Measurements from ENCODE around the gene SLC24A3. TPM values are rescaled to one million over a fixed set of nuclear protein-coding genes. Genes with fewer than 3 reads are reported as not detected.

Gene SLC24A3
- polyA plus RNA-seq, 1 donor (not counting 4 experiments of a cell fraction or from before 2014, with no cell fraction given) = 0.17 TPM

DNA sequence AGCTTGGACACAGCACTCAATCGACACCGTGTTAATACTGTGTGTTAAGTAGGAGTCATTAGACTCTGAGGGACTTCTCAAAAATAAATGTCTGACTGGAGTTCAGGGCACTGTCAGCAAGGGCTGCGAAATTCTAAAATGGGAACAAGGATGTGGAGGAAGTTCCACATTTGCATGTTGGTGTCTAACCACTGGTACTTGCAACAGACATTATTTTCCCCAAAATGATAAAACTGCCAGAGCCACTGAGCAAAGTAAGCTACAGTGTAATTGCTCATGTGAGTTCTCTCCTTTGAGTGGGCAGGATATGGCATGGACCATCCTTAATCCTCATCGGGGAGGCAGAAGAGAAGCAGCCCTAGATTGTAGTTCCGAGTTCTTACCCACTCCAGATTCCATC, 215.9 kb downstream of the SLC24A3 start:
- no peak overlapping the region for H3K27ac ChIP-seq (ENCODE audit: control insufficient read depth, insufficient read depth, low read length)
- H3K27me3 ChIP-seq (ENCODE audit: control insufficient read depth, extremely low read depth, insufficient read depth, low read length) = no peaks in the 10 kb centered on the region
- DNase-seq (ENCODE audit: low read depth, low spot score) (no peak), FAIRE-seq (no peak)
- dilution Hi-C loops (cut with MboI; ENCODE audit: extremely low pct_ligation_motif_present, low sequenced_read_pairs) = no loop called here
- H2AFZ ChIP-seq (ENCODE audit: control insufficient read depth, low read length) = no peak overlapping the region
- no peaks in the 10 kb centered on the region for H4K20me1 ChIP-seq (ENCODE audit: control insufficient read depth, extremely low read depth, insufficient read depth, low read length)
- no peak overlapping the region for H3K4me2 ChIP-seq (ENCODE audit: control insufficient read depth, extremely low read depth, insufficient read depth, low read depth, low read length)
- no peaks in the 10 kb centered on the region for H3K79me2 ChIP-seq (ENCODE audit: control insufficient read depth, insufficient read depth, low read length)
- H3K4me1 ChIP-seq (ENCODE audit: control insufficient read depth, extremely low read depth, insufficient read depth, low read length) = no peaks in the 10 kb centered on the region
- TF ChIP-seq, protein P1, sequence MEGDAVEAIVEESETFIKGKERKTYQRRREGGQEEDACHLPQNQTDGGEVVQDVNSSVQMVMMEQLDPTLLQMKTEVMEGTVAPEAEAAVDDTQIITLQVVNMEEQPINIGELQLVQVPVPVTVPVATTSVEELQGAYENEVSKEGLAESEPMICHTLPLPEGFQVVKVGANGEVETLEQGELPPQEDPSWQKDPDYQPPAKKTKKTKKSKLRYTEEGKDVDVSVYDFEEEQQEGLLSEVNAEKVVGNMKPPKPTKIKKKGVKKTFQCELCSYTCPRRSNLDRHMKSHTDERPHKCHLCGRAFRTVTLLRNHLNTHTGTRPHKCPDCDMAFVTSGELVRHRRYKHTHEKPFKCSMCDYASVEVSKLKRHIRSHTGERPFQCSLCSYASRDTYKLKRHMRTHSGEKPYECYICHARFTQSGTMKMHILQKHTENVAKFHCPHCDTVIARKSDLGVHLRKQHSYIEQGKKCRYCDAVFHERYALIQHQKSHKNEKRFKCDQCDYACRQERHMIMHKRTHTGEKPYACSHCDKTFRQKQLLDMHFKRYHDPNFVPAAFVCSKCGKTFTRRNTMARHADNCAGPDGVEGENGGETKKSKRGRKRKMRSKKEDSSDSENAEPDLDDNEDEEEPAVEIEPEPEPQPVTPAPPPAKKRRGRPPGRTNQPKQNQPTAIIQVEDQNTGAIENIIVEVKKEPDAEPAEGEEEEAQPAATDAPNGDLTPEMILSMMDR (optimal IDR thresholded peaks at IDR 0.05 in 1 of 3, IDR thresholded peaks at IDR 0.05 in 1 of 3, conservative IDR thresholded peaks at IDR 0.05 in 1 of 3; ENCODE audit: extremely low read depth in 1 of 3, insufficient read depth in 2 of 3, low read length in 3 of 3) = no peak
- no peak for TF ChIP-seq EZH2 (IDR thresholded peaks at IDR 0.05; ENCODE audit: low read length)
- H3K9me3 ChIP-seq (ENCODE audit: control insufficient read depth, low read depth, low read length) = no peaks in the 10 kb centered on the region
- H3K4me3 ChIP-seq (ENCODE audit: control insufficient read depth in 2 of 3, extremely low read depth in 1 of 3, insufficient read depth in 2 of 3, low read depth in 1 of 3, low read length in 3 of 3) = no peak overlapping the region
- no peaks in the 10 kb centered on the region for H3K36me3 ChIP-seq (ENCODE audit: control insufficient read depth in 2 of 2, extremely low read depth in 1 of 2, insufficient read depth in 2 of 2, low read length in 2 of 2)
- no peak overlapping the region for H3K9ac ChIP-seq (ENCODE audit: control insufficient read depth, extremely low read depth, insufficient read depth, low read length)
- H3K9me1 ChIP-seq (ENCODE audit: control insufficient read depth, extremely low read depth, insufficient read depth, low read length) = no peaks in the 10 kb centered on the region

DNA sequence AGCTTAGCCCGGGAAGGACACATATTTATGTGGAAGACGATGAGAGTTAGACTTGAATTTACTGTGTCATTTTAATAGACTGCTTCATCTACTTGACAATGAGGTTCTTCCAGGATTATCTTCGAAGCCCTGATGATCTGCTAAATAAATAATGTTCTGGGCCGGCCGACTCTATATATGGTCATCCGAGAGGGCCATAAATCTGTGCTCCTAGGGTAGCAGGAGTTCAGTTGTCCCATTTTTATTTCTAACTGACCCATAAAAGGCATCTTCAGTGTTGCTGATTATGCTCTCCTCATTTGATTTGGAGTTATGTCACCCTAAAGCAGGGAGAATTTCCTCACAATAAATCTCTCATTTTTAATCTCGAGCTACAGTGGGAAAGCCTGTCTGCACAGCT, 217.1 kb downstream of the SLC24A3 start:
- Histone ChIP-seq H3K79me2 (ENCODE audit: control insufficient read depth, insufficient read depth, low read length) (no peaks in the 10 kb centered on the region), H3K4me1 (ENCODE audit: control insufficient read depth, extremely low read depth, insufficient read depth, low read length) (no peaks in the 10 kb centered on the region), H3K9me1 (ENCODE audit: control insufficient read depth, extremely low read depth, insufficient read depth, low read length) (no peaks in the 10 kb centered on the region), H3K4me2 (ENCODE audit: control insufficient read depth, extremely low read depth, insufficient read depth, low read depth, low read length) (no peak overlapping the region), H3K4me3 (ENCODE audit: control insufficient read depth in 2 of 3, extremely low read depth in 1 of 3, insufficient read depth in 2 of 3, low read depth in 1 of 3, low read length in 3 of 3) (no peak overlapping the region), H3K9me3 (ENCODE audit: control insufficient read depth, low read depth, low read length) (no peaks in the 10 kb centered on the region), H3K27me3 (ENCODE audit: control insufficient read depth, extremely low read depth, insufficient read depth, low read length) (no peaks in the 10 kb centered on the region), H3K36me3 (ENCODE audit: control insufficient read depth in 2 of 2, extremely low read depth in 1 of 2, insufficient read depth in 2 of 2, low read length in 2 of 2) (no peaks in the 10 kb centered on the region), H2AFZ (ENCODE audit: control insufficient read depth, low read length) (no peak overlapping the region), H3K27ac (ENCODE audit: control insufficient read depth, insufficient read depth, low read length) (no peak overlapping the region), H3K9ac (ENCODE audit: control insufficient read depth, extremely low read depth, insufficient read depth, low read length) (no peak overlapping the region), H4K20me1 (ENCODE audit: control insufficient read depth, extremely low read depth, insufficient read depth, low read length) (no peaks in the 10 kb centered on the region)
- FAIRE-seq = no peak
- DNase-seq (ENCODE audit: low read depth, low spot score) = no peak
- dilution Hi-C loops (cut with MboI; ENCODE audit: extremely low pct_ligation_motif_present, low sequenced_read_pairs) = no loop called here
- TF ChIP-seq EZH2 (IDR thresholded peaks at IDR 0.05; ENCODE audit: low read length) = no peak
- TF ChIP-seq, protein P1 (optimal IDR thresholded peaks at IDR 0.05 in 1 of 3, IDR thresholded peaks at IDR 0.05 in 1 of 3, conservative IDR thresholded peaks at IDR 0.05 in 1 of 3; ENCODE audit: extremely low read depth in 1 of 3, insufficient read depth in 2 of 3, low read length in 3 of 3) = no peak
